Jurkat, Clone E6-1 (cell line): Measurements from ENCODE around the gene AATF.

Experiments used
- DNase-seq: peaks from one replicate; pipeline ENCODE4 v3.0.0-alpha.2; 2011; ENCODE audit warnings: low read depth, low spot score
- H3K4me3 ChIP-seq: 2 replicates; pipeline ENCODE4 v1.5.1; 2011; ENCODE audit warnings: mild to moderate bottlenecking, low read length, control low read depth, moderate library complexity

The AATF gene

GRCh38 chr17:36972186-36972700 lies 23.5 kb downstream of the AATF start:
- DNase-seq: no peak
- H3K4me3 ChIP-seq: no peak overlapping the region

DNA sequence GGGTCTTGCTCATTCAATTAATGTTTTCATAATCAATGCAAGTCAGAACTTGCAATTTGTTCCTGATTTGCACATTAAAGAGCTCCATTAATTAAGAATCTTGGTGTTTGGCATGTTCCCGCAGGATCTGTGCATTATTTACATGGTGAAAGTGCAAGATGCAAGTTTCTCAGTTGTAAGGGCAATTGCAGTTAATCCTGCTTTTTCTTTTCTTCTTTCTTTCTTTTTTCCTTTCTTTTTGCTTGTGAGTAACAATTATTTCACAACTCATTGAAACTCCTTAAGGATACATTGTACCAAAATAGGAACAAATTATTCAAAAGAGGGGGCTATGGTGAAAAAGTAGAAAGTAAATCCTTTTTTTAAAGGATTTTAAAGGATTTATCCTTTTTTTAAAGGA lies 24.2 kb downstream of the AATF start:
- H3K4me3 ChIP-seq: no peak overlapping the region
- DNase-seq: no peak

DNA sequence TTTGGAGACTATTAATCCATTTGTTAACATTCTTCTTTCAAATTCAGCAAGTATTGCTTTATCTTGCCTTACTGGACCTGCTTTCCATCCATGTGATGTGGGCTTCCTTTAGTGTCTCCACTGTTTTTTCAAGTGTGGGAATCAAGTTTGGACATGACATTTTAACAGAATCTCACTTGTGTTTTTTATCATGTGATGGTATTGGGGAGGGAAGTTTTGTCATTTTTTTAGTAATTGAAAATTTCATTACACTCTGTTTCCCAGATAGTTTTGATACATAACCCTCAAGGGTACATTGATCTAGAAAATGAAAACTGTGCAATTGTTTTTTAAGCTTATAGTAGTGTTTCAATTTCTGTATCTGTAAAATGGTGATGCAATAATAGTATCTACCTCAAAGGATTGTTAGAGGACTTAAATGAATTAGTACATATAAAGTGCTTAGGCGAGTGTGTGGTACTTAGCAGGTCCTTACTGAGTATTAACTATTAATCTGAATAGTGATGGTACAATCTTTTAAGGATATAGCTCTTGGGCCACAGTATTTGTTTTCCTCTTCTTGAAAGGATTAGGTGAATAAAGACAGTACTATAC lies 27.3 kb downstream of the AATF start:
- no peak for DNase-seq
- no peak overlapping the region for H3K4me3 ChIP-seq

DNA sequence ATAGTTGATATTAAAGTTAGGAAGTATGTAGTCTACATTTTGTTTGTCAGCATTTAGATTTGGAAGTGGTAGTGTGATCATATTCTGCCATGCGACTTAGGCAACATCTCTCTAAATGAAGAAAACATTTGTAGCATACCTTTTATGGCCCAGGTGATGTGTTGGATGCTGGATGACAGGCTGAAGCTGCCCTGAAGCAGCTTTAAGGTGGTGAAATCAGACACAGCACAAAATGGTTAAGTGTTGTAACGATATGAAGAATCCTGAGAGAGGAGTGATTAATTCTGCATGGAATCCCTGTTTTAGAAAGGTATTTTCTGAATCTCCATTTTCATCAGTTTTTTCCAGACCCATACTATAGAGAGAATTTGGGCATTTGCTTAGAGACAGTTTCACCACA lies 28.3 kb downstream of the AATF start:
- no peak overlapping the region for H3K4me3 ChIP-seq
- DNase-seq: no peak

DNA sequence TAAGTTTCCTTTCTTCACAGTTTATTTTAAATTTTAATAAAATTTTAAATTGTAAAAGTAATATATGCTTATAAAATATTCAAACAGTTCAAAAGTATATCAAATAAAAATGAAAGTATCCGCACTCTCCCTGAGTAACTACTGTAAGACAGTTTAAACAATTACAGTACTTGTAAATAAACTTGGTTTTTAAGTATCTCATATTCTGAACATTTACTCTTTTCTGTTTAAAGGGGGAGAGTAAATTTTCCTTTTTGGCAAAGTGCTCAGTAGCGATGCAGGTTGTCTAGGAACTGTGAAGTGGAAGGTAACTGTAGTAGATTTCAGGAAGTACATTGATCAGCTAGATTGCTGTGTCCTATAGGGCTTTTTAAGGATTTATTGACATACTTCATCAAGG lies 28.8 kb downstream of the AATF start:
- H3K4me3 ChIP-seq: no peak overlapping the region
- DNase-seq: no peak

GRCh38 chr17:36978810-36979564 lies 30.2 kb downstream of the AATF start:
- H3K4me3 ChIP-seq: no peak overlapping the region
- DNase-seq: no peak

DNA sequence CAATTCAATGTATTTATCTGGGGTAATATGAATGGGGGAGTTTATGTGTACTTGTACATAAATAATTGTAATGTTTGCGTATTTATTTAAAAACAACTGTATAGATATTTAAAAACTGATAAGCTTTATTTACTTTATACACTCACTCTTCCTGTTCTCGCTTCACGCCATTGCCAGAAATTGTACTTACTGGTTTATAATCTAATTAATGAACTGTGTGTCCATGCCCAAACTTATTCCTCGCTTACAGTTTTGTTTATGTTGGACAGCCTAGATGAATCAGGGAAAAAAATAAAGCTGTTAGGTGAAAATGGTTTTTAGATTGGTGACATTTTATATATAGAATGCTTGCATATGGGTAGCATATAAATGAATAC lies 30.8 kb downstream of the AATF start:
- DNase-seq: no peak
- no peak overlapping the region for H3K4me3 ChIP-seq

- DNase-seq: no peak
Observed at GRCh38 chr17:36980280-36980761, 31.6 kb downstream of the AATF start.

GRCh38 chr17:36983618-36984017 lies 34.9 kb downstream of the AATF start:
- no peak overlapping the region for H3K4me3 ChIP-seq
- no peak for DNase-seq

More at GRCh38 chr17:36980280-36980761, 31.6 kb downstream of the AATF start:
- H3K4me3 ChIP-seq: no peak overlapping the region

DNA sequence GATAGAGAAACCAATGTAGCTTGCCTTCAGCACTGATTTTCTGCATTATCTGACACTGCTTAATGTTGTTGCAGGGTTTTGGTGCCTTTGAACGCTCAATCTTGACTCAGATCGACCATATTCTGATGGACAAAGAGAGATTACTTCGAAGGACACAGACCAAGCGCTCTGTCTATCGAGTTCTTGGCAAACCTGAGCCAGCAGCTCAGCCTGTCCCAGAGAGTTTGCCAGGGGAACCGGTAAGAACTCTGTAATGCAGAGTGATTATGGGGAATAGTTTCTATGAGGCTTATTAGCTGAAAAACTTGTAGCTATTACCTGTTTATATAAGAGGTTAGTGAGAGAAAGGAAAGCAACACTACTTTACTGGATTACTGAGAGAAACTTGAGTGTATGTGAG lies 40.4 kb downstream of the AATF start:
- no peak overlapping the region for H3K4me3 ChIP-seq
- DNase-seq: no peak

GRCh38 chr17:36992701-36993100 lies 43.9 kb downstream of the AATF start:
- DNase-seq: no peak
- no peak overlapping the region for H3K4me3 ChIP-seq

DNA sequence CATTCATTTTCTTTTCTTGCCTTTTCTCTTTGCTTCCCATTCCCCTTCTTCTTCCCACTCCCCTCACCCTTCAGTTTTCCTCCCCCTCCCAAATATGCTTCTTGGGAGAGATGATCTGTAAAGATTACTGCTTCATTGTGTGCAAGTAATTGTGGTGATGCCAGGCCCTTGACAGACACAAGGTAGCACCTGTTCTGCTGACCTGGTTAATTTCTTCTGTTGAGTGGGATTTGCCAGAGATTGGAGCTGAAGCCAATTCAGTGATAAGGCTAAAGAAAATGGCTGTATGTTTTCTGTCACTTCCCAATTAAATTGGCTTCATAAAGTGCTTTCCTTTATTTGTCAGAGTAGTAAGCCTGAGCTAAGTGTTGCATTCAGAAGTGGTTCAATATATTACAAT lies 44.5 kb downstream of the AATF start:
- no peak for DNase-seq
- no peak overlapping the region for H3K4me3 ChIP-seq

- DNase-seq: no peak
- H3K4me3 ChIP-seq: no peak overlapping the region
Observed at GRCh38 chr17:36994438-36994837, 45.7 kb downstream of the AATF start.

DNA sequence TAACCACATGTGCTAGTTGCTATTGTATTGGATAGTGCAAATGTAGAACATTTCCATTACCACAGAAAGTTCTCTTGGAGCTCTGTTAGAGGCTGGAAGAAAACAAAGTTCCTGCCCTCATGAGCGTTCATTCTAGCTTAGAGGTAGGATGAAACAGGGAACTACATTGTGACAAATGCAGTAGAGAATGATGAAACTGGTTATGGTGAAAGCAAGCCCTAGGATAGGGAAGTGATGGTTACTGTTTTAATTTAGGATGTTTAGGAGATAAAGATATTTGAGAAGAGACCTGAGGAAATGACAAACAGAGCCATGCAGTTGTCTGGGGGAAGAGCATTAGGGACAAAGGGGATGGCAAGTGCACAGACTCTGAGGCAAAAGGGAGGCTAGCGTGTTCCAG lies 50.7 kb downstream of the AATF start:
- no peak overlapping the region for H3K4me3 ChIP-seq
- DNase-seq: no peak

DNA sequence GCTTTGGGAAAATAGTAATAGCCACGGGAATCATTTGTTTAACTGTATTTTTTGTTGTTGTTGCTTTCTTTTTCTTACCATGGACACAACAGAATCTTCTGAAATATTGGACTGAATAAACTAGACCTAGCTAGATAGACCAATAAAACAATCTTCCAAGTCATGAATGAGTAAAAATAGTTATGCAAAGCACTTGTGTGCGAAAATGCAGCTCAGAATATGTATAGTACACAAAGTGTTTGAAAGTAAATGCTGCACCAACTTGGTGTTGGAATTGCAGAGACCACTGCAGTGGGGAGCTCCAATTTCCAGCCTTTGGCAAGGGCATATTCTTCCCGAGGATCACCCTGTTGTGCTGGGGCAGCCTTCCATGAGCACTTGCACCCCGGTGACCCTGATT lies 68.0 kb downstream of the AATF start:
- no peak overlapping the region for H3K4me3 ChIP-seq
- DNase-seq: no peak

DNA sequence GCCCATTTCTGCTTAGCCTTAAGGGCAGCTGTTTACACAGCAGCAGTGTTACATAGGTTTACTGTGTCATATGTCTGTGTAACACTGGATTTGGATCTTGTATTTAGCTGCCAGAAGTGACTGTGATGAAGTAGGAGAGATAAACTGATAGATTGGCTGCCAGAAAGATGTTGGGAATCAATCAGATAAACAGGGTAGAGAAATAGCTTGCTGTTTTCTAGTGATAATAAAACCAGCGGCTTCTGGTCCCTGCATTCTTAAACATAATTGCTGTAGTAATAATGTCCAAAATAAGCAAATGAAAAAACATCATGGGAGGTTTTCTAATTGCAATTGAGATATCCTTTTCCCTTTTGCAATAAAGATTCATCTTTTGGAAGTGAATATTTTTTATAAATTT lies 68.7 kb downstream of the AATF start:
- no peak overlapping the region for H3K4me3 ChIP-seq
- no peak for DNase-seq

GRCh38 chr17:37019117-37019740 lies 70.5 kb downstream of the AATF start:
- no peak for DNase-seq

DNA sequence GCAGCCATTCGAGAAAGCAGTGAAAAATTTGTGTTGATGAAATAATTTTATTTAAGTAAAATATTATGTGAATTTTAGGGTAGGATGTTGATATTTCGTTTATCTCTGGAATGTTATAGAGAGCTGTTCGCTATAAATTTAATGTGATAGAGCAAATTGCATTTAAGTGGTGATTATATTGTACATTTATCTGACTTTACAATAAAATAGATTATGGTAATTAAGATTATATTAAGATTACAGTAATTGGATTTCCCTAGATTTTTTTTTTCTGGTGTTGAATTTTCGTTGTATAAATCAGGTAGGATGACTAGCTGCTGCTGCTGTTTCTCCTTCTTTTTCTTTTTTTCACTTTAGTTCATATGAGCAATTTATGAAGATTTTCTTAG lies 71.0 kb downstream of the AATF start:
- no peak for DNase-seq
- H3K4me3 ChIP-seq: no peak overlapping the region

More at GRCh38 chr17:37019117-37019740, 70.5 kb downstream of the AATF start:
- H3K4me3 ChIP-seq: no peak overlapping the region

- H3K4me3 ChIP-seq: no peak overlapping the region
- no peak for DNase-seq
Observed at GRCh38 chr17:37024181-37024637, 75.5 kb downstream of the AATF start.

DNA sequence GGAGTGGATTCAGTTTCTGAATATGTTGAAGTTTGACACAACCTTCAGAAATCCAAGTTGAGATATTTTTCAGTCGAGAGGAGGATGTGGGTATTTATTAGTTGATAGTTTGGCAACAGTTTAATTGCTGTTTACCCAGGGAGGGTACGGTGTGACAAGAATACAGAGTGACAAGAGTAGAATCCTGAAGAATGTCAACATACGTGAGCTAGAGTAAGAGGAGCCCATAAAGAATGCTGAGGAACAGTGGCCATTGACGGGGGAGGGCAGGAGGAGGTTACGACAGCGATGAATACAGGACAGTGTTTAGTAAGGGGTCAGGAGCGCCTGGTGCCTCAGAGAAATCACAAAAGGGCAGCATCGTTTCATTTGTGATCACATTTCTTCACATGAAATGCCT lies 76.5 kb downstream of the AATF start:
- no peak overlapping the region for H3K4me3 ChIP-seq
- no peak for DNase-seq
